GM13977 (cell line): ENCODE measurements around the gene CD5L.

Experiments
- DNase-seq: peaks from one replicate; pipeline ENCODE4 v3.0.0; 2012; ENCODE audit warnings: low spot score
- in situ Hi-C: fragments of 300-500 bp; cut with MboI; formaldehyde crosslinking; loops from one replicate; pipeline ENCODE4 v1.12.0; 2022; ENCODE audit warnings: low sequenced_read_pairs, low pct_unique_long_range_greater_than_20kb, mixed read lengths, inconsistent platforms; ENCODE audit not compliant: unreplicated experiment
- TF ChIP-seq, protein P1 (sequence below): IDR thresholded peaks from 2 replicates; pipeline ENCODE4 v1.5.1; 2012; ENCODE audit warnings: mild to moderate bottlenecking, control low read depth; ENCODE audit not compliant: insufficient read depth; ENCODE audit errors: extremely low read depth, missing control alignments

Gene CD5L

DNA sequence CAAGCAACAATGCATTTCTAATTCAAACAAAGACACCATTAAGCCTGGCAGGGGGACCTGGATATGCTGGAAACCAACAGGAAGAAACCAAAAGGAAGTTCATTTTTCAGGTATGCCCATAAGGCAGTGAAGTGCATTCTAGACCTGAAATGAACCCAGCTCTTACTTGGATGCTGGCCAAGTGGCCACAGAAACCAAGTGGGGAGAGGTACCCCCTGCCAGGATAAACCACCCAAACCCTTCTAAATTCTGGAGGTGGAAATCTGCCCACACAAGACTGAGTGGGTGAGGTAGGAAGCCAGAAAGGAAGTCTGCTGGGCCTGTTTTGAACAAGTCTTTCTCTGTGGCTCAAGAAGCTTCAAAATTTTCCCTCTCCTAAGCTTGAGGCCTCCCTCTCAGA lies 2.6 kb downstream of the CD5L start:
- TF ChIP-seq, protein P1, sequence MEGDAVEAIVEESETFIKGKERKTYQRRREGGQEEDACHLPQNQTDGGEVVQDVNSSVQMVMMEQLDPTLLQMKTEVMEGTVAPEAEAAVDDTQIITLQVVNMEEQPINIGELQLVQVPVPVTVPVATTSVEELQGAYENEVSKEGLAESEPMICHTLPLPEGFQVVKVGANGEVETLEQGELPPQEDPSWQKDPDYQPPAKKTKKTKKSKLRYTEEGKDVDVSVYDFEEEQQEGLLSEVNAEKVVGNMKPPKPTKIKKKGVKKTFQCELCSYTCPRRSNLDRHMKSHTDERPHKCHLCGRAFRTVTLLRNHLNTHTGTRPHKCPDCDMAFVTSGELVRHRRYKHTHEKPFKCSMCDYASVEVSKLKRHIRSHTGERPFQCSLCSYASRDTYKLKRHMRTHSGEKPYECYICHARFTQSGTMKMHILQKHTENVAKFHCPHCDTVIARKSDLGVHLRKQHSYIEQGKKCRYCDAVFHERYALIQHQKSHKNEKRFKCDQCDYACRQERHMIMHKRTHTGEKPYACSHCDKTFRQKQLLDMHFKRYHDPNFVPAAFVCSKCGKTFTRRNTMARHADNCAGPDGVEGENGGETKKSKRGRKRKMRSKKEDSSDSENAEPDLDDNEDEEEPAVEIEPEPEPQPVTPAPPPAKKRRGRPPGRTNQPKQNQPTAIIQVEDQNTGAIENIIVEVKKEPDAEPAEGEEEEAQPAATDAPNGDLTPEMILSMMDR = no peak
- no peak for DNase-seq
- in situ Hi-C loops = no loop called here

DNA sequence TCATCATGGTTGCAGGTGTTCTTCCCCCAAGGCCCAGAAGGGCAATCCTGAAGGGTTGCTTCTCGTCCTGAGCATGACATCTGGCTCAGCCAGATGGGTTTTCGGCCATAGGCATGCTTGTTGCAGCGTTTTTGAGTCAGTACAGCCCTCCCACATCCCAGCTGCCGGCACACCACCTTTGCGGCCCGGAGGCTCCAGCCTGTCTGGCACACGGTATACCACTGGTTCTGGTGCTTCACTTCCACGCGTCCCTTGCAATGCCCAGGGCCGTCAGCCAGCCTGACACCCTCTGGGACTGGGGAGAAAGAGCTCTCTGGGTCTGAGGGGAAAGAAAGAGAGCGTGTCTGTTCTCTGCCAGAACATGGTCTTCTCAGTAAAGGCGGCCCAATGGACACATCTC lies 7.2 kb downstream of the CD5L start:
- no peak for DNase-seq
- in situ Hi-C loops = no loop called here
- TF ChIP-seq, protein P1 = no peak

DNA sequence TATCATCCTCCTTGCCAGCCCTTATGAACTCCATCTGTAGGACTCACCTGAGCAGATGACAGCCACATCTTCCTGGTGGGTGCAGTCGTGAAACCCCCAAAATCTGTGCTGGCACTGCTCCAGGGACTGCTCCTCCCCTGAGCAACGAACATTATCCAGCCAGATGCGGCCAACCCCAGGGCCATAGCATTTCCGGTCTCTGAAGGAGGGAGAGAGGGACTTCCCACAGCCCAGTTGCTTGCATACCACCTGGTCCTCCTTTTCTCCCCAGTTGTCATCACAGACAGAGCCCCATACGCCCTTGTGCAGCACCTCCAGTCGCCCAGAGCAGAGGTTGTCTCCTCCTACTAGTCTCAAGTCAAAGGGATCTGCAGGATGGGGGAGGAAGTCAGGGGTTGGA lies 8.5 kb downstream of the CD5L start:
- TF ChIP-seq, protein P1 = no peak
- DNase-seq = peak; percentile 55
- in situ Hi-C loops = no loop called here

DNA sequence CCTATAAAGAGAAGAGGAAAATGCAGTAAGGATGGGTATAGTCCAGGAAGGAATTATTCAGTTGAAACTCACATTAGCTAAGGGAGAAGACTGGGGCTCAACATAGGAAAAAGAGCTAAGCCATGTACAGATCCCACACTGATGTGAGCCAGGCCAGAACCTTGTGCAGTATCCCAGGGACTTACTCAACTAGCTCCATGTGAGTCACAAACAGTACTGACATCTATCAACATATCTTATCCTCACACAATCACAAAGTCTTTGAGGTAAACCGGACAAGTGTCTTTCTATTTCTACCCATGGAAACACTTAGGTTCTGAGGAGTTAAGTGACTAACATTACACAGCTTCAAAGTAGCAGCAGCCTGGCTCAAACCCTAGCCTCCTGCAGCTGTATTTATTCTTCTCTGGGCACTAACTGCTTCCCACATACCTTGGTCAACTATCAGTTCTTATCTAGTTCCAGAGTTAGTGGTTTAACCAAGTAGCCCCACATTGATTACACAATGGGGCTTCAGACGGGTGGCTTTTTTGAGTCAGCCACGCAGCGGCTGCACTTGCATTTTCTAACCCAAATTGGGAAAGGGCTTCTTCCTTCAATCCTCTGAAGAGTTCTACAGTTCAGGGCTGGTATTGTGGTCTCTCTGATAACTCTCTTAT lies 9.5 kb downstream of the CD5L start:
- DNase-seq = peak; percentile 24
- TF ChIP-seq, protein P1 = no peak
- in situ Hi-C loops = no loop called here

DNA sequence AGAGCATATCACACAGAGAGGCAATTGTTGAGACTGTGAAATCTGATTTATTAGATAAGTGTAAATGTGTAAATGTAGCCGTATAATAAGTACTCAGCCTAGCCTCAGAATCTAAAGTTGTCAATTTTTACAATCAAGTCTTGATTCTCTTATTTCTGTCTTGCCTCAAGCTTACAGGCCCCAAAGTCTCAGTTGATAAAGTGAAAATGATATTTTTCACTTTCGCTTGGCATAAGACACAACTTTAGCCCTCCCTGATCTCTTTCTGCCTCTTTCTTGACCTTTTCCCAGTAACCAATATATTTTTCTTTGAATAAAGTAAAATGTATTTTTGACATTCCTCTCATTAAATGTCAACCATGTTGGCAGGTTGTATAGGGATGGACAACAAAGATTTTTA lies 10.7 kb downstream of the CD5L start:
- no peak for DNase-seq
- in situ Hi-C loops = no loop called here
- TF ChIP-seq, protein P1 = no peak

DNA sequence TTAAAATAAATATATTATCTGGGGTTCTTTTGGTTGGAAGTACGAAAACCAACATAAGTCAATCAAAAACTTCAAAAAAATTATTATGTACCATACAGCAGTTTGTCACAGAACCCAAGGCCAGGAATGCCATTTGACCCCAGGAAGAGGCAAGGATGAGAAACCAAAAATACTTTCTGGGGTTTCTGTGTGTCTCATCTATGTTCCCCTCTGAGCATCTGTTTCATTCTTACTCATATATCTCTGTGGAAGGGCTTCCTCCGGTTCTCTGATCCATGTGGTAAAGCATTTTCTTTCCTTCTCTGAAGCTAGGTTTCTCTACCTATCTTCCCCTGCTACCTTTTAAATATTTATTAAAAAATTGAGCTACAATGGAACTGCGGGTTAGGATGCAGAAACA lies 11.9 kb downstream of the CD5L start:
- DNase-seq = no peak
- in situ Hi-C loops = no loop called here
- TF ChIP-seq, protein P1 = no peak

DNA sequence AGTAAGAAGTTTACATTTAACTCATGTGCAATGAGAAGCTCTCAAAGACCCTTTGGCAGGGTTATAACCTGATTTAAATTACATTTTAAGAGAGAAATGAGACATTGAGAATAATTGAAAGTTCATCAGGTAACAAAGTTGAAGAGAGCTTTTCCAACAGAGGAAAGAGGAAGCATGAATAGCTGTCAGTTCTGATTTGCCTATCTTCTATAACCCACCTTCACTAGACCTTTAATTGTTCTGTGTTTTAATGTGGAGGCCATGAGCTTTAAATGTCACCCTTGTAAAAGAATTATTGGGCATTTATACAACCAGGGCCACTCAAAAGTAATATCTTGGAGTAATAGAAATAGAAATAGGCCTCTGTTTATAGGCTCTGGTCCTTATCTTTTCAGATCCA lies 12.4 kb downstream of the CD5L start:
- TF ChIP-seq, protein P1 = no peak
- no peak for DNase-seq
- in situ Hi-C loops = no loop called here
